ENCODE measurements around the gene SIX3.
A peak's percentile ranks its signal among the peaks of the same experiment; 100 is the strongest.

Gene SIX3
- 0 to 0.13 reads per million in 2 donors for total RNA-seq

DNA sequence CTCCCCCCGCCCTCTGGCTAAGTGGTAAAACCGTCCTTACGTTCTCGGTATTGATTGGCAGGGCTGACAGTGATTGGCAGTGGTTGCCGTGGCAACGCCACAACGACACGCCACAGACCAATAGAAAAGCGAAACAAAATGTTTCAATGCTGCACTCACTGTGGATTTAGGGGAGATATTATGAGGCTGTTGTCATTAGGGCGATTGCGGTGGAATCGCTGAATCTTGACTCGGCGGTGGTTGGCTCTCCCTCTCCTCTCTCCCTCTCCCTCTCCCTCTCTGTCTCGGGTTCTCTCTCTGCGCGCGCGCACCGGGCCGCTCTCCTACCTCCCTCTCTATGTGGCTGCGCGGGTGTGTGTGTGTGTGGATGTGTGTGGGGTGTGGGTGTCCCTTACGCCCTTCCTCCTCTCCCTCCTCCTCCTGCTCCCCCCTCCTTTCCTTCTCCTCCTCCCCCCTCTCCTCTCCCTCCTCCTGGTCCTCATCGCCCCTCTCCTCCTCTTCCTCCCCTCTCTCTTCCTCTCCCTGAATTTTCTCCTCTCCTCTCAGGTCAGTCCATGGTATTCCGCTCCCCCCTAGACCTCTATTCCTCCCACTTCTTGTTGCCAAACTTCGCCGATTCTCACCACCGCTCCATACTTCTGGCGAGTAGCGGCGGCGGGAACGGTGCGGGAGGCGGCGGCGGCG lies at the start of gene SIX3:
TSS of gene SIX3 (plus strand) at position 152 of the 684 bp plus-strand sequence. CDS start at position 555, 403 bp downstream.
- DNase-seq, result peak in 2 of 5 experiments; percentile 1 to 85

DNA sequence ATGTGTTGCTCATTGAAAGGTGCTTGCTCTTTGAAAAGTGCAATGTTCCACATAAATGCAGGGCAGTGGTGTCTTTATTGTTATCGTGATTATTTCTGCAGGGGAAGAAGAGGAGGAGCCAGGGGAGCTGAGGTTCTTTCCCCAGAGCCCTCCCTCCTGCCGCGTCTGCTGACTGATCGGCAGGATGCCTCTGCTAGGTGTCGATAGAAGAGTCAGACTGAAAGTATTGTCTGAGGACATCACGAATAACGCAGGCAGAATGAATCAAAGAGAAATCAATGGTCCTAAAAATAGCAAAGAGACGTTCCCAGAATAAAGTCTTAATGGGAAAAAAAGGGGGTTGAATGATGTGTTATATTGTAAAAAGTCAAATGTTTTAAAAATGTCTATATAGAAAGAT lies 47.4 kb upstream of the SIX3 start:
- peak in 1 of 5 experiments; percentile 62 for DNase-seq

DNA sequence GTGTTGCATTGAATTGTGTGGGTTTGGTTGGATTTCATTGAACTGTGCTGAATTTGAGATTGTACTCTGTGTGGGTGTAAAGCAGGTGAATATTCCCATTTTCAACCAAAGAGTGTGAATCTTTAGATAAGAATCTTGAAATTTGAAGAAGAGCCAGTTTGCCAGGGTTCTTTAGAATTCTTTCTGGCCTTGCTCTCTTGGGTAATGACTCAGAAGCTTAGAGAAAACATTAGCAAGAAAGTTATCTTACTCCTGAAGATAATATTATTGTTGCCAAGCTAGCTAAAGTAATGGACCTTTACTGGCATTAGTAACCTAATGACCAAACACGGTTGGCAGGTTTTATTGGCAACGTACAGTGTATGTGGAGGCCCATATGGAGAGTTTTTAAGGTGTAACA lies 46.4 kb upstream of the SIX3 start:
- no peak for DNase-seq

DNA sequence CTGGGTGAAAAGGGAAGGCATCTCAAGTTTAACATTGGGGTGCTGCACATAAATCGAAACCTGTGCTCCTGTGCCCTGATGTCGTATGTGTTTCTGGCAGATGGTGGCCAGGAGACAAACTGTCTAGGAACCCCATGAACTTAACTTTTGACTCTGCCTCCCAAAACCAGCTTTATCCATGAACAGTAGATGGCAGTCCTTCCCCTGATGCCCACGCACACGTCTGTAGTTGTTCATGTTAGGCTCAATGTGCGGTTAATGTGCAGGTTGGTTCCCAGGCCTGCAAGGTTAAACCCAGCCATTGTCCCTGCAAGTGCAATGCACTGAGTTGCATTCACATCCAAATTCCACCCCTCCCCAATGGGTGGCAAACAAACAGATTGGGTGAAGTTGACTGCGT lies 44.1 kb upstream of the SIX3 start:
- DNase-seq, result no peak

DNA sequence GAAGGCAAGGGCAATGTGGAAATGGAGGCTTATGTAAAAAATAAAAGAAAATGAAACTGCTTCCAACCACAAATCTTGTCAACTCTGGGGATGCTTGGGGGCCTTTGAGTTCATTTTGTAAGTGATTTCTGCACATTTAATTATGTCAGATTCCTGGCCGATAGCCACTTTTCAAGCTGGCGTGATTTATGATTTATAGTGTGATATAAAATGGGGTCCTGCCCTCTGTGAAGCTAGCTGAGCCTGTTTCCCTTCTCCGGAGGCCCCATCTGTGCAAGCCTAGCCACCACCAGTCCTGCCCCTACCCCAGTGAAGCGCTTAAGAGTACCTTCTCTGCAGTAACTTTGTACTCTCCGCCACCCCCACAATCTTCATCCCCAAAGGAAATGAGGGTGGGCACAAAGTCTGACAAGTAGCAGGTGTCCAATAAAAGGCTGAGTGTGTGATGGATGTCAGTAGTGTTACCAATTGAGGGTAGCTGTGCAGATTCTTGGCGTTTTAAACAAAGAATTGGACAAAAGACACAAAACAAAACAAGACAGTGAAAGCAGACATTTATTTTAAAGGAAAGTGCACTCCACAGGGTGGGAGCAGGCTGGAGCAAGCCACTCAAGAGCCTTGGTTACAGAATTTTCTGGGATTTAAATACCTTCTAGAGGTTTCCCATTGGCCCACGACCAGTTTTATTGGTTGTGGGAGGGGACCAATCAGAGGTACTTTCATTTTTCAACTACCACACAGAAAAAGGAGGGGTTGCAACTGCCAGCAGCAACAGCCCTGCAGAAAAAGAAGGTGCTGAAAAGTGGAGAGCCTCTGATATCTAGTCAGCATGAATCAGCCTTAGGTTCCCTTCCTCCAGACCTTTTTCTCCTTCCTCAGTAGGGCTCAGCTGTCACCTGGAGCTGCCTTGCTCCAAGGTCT lies 39.0 kb upstream of the SIX3 start:
- no peak for DNase-seq

DNA sequence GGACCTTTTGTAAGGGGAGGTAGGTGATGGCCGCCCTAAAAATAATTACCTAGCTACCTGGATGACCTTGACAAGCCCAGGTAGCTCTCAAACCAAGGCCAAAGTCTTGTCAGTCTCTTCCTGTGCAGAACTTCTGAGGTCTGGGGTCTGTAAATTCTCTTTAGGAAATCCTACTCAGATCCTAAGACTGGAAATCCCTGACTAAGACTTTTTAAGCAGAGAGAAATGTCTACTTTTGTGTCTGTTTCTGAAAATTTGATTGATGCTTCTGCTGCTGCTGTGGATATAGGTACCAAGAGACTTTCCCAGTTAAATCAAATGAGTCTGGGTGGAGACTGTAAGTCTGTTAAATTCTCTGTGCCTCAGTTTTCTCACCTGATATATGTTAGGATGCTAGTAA lies 36.9 kb upstream of the SIX3 start:
- DNase-seq, result no peak

DNA sequence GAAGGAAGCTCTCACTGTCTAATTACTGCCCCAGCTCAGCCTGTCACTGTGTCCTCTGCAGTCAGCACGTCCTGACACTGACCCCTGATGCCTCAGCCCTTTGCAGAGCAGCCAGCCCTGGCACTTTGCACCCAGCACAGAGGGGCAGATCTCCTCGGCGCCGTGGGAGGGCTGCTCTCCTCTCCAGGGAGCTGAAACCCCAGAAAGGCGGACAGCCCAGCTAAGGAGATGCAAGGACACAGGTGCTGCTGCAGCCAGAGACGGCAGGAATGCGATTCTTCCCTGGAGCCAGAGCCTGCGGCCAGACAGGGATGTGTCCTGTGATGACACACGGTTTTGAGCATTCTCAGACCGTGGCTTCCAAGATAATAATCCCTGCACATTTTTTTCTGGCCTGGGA lies 34.5 kb upstream of the SIX3 start:
- DNase-seq, result no peak

DNA sequence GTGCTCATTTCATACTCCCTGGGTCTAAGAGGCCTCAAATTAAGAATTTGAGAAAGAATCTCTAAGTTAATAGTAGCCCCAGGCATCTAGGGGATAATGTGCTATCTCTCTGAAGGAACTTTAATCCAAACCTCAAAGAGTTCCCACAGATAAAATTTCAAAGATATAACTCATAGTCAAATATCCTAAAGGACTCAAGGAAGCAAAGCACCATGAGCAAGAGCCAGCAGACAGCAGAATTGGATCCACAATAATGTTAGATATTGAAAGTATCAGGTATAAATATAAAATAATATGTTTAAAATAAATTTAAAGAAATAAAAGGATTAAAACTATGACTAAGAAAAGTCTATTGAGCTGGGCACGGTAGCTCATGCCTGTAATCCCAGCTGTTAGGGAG lies 31.7 kb upstream of the SIX3 start:
- DNase-seq, result no peak

DNA sequence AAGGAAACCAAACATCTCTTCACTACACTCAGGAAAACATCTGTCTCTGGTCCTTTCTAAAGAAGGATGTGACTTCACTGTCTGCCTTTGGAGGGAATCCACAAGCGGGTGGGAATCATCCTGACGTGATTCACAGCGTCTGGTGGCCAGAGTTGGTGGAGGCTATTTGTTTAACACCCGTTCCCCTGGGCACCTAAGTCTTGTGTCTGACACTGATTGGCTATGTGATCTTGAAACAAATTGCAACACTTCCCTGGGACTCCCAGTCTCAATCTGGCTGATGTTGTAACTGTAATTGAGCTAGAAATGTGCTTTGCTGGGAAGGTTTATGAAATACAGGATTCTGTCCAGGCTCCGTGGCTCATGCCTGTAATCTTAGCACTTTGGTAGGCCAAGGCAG lies 28.8 kb upstream of the SIX3 start:
- DNase-seq, result no peak

DNA sequence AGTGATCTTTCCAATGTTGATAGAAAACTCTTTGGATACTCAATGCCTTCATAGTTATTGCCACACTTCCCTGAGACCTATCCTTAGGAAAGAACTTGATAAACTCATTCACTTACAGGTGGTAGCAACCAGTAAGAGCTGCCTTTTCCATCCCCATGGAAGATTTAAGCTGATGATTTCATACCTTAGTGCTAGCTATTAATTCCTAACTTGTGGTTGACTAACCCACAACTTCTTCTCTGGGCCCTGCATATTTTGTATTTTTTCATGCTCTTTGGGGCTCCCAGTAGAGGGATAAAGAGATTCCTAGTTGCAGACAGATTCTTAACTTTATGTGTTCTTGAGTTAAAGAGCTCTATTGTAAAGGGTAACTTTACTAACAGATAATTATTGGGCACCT lies 25.2 kb upstream of the SIX3 start:
- no peak for DNase-seq

DNA sequence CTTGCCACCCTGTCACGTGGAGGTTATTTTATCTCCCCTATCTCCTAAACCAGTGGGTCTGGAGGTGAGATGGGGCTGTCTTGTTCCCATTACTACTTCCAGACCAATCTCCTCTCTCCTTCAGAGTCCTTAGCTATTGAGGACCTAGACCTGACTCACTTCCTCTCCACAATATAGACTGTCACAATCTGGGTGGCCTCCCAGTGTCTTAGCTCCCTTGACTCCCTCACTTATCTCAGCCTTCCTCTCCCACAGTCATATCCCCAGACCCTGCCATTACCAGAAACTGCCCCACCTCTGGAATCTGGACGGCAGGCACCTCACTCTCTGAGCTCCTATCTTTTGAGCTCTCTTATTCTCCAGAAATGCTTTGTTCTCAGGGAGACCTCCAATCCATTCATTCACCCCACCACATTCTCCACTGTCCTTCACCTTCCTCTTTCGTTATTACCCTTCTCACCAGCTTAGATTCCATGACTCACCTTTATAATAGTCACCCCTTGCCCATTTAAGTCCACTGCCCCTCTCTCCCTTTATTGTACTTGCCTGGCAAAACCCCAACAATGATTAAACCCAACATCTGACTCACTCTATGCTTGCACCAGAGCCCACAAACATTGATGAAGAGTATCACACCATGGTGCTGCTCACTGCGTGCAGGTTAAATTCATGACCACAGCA lies 23.3 kb upstream of the SIX3 start:
- DNase-seq, result no peak

DNA sequence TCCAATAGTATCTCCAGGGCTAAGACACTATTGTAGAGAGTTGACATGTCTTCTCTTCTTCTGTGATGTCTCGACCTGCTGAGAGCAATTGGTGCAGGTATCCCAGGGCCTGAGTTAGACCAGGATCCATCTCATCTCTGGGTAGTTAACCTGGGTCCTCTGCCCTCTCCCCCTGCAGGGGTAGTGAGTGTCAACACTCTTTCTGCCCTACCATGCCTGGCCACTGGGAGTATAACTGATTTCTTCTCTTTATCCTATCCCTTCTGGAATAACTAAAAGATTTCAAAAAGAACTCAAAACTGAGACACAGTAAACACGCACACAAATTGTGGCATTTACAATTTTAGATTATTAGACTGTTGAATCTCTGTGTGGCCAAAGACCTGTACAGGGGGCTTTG lies 20.8 kb upstream of the SIX3 start:
- DNase-seq, result no peak

DNA sequence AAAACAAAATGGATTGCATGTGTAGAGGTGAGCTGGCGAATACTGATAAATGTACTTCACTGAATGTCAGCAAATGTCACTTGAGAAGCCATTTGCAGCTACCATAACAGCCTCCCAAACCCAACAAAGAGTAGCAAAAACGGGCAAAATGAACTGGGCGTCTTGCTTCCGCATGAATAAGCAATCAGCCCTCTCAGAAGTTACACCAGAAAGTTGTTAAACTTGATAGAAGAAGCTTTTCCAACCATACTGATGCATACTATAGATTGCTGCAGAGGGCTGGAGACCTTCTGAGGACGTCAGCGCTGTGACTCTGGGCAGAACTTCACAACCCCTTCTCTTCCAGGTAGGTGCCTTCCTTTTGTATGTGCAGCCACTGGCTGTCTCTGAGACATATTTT lies 18.7 kb upstream of the SIX3 start:
- DNase-seq, result no peak

DNA sequence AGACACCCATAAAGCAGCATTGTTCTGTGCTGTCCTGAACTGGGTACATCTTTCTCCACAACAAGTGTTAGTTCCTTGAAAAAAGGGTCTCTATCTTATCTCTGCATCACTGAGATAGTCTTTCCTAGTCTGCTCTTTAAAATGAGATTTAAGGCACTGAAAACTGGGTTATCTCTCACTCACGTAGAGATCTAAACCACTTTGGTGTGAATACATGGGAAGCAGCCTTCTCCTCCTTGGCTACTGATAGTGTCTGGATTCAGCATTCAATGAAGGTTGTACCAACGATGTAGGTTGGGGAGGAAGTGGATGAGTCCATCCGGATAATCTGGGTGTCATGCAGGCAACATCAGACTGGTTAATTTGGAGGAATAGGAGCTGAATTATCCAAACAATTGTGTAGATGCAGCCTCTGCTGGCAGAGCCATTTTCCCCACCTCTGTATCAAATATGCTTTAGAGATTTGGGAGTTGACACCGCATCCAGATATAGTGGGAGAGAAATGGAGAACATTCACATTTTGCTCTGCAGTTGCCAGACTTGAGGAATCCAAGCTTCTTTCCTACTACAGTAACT lies 15.9 kb upstream of the SIX3 start:
- DNase-seq, result no peak

DNA sequence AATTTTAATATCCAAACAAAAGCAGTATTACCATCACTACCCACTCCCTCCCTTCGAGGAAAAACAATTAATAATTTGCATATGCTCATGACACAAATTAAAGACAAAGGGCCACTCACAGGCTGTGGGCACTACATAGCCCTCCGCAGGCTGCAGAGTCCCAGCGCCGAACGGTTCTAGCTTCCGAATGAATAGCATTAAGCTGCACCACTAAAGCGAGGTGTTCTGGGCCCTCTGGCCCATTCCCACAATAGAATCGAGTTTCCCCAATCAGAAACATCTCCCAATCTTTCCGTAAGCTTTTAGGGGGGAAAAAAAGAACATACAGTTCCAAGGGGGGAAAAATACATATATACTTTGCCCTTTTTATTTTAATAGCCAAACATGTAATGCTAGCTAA lies 14.5 kb upstream of the SIX3 start:
- DNase-seq, result no peak

DNA sequence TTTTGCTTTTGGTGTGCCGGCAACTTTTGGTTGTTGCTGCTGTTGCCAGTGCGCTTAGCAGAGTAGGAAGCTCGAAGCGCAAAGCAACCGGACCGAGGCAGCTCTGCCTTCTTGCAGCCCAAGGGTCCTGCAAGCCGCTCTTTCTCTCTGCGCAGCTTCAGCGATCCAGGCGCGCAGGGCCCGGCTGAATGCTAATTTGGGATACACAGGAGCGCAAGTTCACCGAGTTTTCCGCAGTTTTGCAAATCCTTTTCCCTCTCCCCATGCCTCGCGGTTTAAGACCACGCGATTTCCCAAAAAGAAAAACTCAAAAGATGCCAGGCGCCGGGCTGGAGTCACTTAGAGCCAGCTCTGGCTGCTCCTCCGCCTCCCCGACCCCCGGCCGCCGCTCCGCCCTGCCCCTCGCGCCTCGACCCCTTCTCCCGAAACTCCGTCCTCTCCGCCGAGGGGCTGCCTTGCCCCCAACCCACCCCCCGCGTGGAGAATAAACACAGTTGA lies 13.5 kb upstream of the SIX3 start:
- no peak for DNase-seq

DNA sequence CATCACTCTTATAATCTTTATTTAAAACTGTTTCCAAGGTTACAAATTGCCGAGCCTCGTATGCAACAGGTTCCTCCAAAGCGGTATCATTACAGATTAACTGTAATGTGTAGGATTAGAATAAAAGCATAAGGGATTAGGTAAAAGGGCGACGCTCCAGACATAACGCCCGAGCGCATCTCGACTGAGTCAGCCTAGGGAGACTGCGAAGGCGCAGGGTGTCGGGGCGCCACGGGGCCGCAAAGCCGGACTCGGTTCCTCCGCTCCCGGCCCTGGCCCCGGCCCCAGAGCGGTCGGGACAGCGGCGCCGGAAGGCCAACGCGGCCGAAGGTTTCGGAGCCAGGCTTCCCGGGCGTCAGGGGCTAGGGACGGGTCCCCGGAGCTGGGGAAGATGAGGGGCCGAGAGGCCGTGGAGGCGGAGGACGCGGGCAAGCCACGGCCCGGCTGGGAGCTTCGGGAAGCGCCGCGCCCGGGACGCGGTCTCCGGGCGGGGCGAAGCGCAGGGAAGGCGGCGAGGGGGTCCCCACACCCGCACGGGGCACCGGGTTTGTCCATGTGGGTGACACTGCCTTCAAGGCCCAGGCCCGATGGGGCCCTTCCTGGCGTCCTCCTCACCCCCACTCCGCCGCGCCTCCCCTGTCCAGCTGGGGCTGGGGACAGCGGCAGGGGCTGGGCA lies 12.9 kb upstream of the SIX3 start:
- DNase-seq, result no peak

DNA sequence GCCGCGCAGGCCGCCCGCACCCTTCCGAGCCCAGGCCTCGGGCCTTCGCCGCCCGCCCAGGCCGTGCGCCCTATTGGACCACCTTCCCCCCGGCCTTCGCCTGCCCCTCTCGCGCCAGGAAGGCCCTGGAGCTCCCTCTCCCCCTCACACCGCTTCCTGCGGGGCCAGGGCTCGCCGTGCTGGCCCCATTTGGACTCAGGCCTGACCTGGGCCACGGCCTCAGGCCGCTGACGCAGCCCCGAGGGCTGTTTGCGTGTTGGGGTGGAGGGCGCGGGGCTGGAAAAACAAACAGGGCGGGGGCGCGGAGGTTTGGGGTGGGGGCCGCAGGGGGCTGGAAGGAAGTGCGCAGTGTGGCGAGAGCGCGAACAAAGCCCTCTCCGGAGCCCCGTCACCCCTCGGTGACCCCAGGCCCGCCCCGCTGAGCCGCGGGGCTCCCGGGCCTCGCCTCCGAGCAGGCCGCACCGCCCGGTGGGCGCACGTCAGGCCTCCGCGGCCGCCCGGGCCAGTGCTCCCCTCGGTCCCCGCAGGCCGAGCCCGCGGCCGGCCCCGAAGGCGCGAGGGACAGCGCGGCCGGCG lies 12.3 kb upstream of the SIX3 start:
- DNase-seq, result no peak

DNA sequence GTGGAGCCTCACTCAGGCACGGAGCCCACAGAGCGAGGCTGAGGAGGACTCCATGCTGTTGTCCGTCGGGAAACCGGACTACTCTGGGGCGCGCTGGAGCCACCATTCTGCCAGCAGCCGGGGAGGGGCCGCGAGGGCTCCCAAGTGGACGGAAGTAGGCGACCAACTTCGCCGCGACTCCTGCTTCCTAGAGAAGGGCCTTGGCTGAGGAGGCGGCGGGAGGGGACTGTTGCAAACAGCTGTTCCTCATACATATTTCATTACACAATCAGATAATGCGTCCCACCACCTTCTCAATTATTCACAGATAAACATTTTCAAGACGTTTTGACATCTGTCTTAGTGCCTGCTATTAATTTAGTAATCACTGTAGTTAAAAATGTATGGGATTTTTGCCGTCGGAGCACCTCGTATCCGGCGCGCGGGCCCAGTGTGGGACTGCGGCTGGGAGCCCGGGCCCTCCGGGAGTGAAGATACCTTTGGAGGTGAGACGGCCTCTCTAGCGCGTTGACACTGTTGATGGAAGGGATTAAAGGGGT lies 11.7 kb upstream of the SIX3 start:
- DNase-seq, result no peak

DNA sequence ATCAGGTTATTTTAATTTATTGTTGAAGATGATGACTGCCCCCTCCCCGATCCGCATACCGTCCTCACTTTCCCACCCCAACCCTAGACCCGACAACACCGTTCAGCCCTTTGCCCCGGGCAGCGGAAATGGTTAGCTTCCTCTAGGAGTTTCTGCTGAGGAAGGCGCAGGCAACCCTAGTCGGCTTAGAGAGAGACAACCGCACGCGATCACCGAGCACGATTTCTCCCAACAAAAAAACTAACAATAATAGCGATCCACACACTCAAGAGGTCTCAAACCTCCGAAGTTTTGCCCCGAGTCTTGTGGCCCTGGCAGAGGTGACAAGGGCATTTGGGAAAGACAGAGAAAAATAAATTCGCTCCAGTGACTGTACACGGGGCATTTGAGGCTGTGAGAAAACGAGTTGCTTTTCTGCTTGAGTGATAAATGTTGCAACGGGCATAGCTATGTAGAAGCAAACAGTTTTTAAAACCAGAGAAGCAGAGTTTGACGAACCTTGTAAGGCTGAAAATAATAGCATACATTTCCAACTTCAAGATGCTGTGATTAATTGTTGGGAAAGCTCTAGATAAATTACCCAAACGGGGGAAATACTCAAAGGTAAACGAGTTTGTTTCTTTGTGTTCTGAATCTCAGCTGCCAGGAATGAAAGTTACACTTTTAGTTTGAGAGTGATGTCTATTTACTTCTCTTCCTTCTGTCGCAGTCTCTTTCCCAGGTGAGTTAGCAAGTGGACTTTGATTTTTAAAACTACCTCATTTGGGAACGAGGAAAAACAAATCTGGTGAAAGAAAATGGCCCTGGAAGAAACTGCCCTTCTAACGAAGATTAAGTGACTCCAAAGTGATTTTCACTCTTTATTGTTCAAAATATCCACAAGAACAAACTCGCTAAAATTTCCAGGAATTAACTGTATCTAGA lies 11.0 kb upstream of the SIX3 start:
- no peak for DNase-seq

Measured in T-helper 2 cell (primary cell).